Hepatocyte (in vitro differentiated cells): ENCODE data around the gene GDPD3.
"Not testable (repeated sequence)": the region's sequence is repeated elsewhere in the genome, so short reads cannot be mapped to it uniquely, and the experiment has no call there.

Experiments
- EZH2 ChIP-seq: fragments of 200-600 bp; sonication (generic); IDR thresholded peaks from 2 replicates; pipeline ENCODE4 v1.6.1; 2016; ENCODE audit warnings: antibody characterized with exemption, mild to moderate bottlenecking, borderline replicate concordance
- TF ChIP-seq, protein P1 (sequence below): fragments of 200-600 bp; sonication (generic); IDR thresholded peaks from 2 replicates; pipeline ENCODE4 v1.5.1; 2016; ENCODE audit warnings: antibody characterized with exemption, mild to moderate bottlenecking; ENCODE audit not compliant: poor library complexity

DNA sequence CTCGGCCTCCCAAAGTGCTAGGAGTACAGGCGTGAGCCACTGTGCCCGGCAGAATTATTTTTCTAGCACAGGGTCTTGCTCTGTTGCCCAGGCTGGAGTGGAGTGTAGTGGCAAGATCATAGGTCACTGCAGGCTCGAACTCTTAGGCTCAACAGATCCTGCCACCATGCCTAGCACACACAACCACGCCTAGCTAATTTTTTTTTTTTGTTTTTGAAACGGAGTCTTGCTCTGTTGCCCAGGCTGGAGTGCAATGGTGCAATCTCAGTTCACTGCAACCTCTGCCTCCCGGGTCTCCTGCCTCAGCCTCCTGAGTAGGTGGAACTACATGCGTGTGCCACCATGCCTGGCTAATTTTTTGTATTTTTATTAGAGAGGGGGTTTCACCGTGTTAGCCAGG, 12.4 kb upstream of the GDPD3 start:
- TF ChIP-seq, protein P1, sequence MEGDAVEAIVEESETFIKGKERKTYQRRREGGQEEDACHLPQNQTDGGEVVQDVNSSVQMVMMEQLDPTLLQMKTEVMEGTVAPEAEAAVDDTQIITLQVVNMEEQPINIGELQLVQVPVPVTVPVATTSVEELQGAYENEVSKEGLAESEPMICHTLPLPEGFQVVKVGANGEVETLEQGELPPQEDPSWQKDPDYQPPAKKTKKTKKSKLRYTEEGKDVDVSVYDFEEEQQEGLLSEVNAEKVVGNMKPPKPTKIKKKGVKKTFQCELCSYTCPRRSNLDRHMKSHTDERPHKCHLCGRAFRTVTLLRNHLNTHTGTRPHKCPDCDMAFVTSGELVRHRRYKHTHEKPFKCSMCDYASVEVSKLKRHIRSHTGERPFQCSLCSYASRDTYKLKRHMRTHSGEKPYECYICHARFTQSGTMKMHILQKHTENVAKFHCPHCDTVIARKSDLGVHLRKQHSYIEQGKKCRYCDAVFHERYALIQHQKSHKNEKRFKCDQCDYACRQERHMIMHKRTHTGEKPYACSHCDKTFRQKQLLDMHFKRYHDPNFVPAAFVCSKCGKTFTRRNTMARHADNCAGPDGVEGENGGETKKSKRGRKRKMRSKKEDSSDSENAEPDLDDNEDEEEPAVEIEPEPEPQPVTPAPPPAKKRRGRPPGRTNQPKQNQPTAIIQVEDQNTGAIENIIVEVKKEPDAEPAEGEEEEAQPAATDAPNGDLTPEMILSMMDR = not testable (repeated sequence)
- TF ChIP-seq EZH2 = not testable (repeated sequence)
